SIG-M5 treated with dmso at 0.1 percent for 504 hours (cell line): ENCODE results near the gene GNPTAB.
"Not testable (repeated sequence)": the region's sequence is repeated elsewhere in the genome, so short reads cannot be mapped to it uniquely, and the experiment has no call there.

Source experiments
- DNase-seq: peaks from one replicate; lab custom pipeline; 2025; ENCODE audit not compliant: unreplicated experiment; lab: John Stamatoyannopoulos, UW

The GNPTAB gene

DNA sequence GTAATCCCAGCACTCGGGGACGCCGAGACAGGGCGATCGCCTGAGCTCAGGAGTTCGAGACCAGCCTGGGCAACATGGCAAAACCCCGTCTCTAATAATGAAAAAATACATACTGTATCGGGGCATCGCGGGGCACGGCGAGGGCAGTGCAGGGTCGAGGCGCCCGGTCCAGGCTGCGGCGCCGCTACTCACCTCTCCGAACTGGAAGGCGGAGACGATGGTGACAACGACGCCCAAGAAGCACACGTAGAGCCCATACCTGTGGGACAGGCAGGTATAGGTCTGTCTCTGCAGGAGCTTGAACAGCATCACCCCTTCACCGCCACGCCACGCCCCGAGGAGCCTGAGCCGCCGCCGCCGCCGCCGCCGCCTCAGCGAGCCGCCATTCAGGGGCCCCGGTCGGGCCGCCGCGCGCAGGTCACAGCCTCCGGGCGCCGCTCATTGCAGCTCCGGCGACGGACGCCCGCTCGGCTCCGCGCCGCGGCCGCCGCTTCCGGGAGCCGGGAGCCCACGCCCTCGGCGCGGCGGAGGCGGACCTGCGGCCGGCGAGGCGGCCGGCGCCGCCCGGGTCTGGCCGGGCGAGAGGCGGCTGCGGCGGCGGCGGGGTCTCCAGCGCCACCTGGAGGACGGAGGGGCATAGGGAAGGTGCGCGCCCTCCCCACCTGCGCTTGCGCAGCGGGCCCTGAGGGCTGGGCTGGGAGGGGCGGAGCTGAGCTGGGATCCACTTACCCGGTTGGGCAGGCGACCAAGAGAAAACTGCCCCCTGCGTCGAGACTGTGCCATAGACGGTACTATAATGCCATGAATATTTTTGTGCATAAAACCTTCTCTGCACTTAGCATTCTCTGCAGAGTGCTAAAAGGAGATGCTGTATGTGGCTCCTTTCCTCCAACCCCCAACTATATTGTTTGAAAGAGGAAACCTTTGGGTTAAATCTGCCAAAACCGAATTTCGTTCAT is at the start of gene GNPTAB:
GNPTAB (minus strand) TSS at position 593 of the 959 bp plus-strand sequence; CDS start at position 309, 284 bp downstream.
- peak; percentile 95 for DNase-seq

DNA sequence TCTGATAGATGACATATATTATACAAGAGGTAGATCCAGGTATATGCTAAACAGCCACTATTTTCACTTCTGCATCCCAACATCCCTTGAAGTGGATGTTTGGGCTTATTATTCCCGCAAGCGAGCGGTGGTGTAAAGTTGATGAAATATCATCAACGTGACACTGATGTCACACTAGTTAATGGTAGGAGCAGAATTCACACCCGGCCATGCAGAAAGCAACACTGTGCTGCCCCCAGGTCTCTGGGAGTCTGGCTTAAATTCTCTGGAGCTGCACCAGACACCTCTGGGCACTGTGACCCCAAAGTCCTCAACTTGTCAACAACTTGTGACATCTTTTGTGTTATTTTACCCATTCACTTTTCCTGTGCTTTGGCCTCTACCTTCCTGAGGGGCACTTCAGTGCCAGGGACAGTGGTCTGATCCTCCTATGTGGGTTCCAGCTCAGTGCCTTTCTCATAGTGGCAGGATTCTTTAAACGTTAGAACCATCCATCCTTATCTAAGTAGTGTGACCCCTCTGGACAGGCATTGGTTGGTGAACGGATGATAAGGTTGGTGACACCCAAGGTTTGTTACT is 47.6 kb upstream of the GNPTAB start:
- DNase-seq = no peak

- DNase-seq = no peak
These were observed 47.1 kb upstream of the GNPTAB start for GRCh38 chr12:101877806-101878242.

- peak; percentile 91 for DNase-seq
These were observed 46.4 kb upstream of the GNPTAB start, which contains the start of gene DRAM1 for GRCh38 chr12:101876861-101877805. Gene DRAM1, plus strand, starts transcription at chr12:101877580. Its CDS starts 210 bp downstream, at chr12:101877790.

- DNase-seq = no peak
These were observed 45.6 kb upstream of the GNPTAB start for GRCh38 chr12:101876322-101876860.

DNA sequence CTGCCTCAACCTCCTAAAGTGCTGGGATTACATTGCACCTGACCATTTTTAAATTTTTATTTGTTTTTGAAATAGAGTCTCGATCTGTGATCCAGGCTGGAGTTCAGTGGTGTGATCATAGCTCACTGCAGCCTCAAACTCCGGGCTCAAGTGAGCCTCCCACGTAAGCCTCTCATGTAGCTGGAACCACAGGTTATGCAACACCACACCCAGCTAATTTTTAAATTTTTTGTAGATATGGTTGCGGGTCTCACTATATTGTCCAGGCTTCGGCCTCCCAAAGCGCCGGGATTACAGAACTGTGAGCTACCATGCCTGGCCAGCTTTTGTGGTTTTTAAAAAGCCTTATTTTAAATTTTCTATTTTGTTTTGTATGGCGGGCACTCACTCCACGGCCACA is 44.4 kb upstream of the GNPTAB start:
- no peak for DNase-seq

DNA sequence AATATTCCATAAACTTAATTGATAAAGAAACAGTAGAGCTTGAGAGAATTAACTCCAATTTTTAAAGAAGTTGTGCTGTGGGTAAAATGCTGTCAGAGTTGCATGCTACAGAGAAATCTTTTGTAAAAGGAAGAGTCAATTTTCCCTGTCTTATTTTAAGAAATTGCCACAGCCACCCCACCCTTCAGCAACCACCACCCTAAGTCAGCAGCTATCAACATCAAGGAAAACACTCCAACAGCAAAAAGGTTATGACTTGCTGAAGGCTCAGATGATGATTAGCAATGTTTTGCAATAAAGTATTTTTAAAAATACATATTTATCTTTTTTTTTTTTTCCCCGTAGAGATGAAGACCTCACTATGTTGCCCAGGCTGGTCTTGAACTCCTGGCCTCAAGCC is 40.2 kb upstream of the GNPTAB start:
- no peak for DNase-seq

DNA sequence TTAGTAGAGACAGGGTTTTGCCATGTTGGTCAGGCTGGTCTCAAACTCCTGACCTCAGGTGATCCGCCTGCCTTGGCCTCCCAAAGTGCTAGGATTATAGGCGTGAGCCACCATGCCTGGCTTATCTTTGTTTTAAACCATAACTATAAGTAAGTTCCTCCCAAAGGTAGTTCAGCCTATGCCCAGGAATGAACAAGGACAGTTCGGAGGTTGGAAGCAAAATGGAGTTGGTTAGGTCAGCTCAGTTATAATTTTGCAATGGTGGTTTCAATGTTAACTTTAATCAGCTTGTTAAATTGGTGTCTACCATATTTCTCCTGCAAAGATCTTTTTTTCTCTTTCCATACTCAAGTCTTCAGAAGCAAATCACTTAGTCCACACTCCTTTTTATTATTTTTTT is 36.9 kb upstream of the GNPTAB start:
- not testable (repeated sequence) for DNase-seq

GRCh38 chr12:101866615-101867373 is 36.0 kb upstream of the GNPTAB start:
- no peak for DNase-seq

DNA sequence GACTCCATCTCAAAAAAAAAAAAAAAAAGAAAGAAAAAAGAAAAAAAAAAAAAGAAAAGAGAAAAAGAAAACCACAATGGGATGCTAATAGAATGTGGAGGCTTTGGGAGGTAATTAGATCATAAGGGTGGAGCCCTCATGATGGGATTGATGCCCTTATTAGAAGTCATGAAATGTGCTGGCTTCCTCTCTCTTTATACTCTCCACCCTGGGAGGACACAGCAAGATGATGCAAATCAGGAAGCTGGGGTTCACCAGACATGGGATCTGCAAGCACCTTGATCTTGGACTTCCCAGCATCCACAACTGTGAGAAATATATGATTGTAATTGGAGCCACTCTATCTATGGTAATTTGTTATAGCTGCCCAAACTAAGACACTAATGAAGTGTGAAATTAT is 33.2 kb upstream of the GNPTAB start:
- DNase-seq = no peak

DNA sequence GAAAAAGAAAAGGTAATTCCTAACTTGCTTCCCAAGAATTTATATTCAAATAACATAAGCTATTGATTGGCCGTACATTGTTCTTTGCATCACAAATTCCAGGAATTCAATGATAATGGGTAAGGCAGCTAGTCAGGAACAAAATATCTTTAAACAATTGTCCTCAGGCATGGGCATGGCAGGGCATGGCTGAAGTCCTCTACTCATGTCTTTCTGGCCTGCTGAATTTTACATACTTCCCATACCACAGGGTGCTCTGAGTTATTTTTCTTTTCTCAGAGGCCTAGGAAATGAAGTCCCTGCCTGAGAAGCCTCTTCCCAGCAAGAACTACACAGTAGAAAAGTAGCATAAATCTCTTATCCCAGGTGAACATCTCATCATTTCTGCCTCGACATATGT is 31.5 kb upstream of the GNPTAB start:
- no peak for DNase-seq

GRCh38 chr12:101861688-101862087 is 30.9 kb upstream of the GNPTAB start:
- not testable (repeated sequence) for DNase-seq

DNA sequence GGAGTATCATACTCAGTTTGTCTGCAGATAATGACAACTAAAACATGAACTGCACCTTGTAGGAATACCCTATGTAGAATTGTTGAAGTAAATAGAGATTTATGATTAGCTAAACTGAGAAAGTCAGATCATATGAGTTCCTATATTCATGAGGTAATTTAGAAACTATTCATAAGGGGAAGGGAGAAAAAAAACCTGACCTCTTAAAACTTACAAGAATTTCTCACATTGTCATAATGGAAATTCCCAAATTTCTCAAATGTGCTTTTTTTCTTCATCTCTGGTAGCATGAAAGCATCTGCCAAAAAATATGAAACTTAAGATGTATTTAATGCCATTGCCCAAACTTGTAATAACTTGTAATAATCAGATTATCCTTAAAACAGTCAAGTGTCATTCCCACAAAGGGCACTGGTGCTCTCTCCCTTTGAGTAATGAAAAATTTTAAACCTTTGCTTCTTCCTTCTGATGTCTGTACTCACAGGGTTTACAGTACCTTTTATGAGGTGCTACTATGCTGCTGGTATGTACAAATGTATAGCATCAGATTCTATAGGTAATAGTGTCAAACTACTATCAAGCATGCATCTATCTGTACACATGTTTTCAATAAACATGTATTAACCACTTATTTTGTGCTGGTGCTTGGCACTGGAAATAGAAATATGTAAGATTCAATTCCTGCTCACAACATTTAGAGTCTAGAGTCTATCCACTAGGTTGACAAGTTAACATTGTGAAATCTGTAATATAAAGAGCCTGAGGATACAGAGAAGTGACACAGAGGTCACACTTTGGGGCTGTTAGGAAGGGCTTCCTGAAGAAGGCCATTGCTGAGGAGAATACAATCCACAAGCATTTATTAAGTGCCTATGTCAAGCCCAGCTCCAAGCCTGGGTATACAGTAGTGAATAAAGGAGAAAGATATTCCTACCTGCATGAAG is 29.2 kb upstream of the GNPTAB start:
- DNase-seq = no peak

- DNase-seq = no peak
These were observed 27.6 kb upstream of the GNPTAB start for GRCh38 chr12:101858361-101858760.

- DNase-seq = peak; percentile 97
These were observed 26.3 kb upstream of the GNPTAB start for GRCh38 chr12:101857043-101857558.

- DNase-seq = not testable (repeated sequence)
These were observed 25.9 kb upstream of the GNPTAB start for GRCh38 chr12:101856614-101857013.

DNA sequence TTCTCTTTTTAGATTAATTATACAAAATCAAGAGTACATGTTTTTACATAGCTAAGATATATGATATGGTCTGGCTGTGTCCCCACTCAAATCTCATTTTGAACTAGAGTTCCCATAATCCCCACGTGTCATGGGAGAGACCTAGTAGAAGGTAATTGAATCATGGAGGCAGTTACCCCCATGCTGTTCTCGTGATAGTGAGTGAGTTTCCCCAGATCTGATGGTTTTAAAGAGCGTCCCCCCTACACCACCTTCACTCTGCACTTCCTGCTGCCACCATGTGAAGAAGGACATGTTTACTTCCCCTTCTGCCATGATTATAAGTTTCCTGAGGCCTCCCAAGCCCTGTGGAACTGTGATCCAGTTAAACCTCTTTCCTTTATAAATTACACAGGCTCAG is 25.2 kb upstream of the GNPTAB start:
- no peak for DNase-seq

DNA sequence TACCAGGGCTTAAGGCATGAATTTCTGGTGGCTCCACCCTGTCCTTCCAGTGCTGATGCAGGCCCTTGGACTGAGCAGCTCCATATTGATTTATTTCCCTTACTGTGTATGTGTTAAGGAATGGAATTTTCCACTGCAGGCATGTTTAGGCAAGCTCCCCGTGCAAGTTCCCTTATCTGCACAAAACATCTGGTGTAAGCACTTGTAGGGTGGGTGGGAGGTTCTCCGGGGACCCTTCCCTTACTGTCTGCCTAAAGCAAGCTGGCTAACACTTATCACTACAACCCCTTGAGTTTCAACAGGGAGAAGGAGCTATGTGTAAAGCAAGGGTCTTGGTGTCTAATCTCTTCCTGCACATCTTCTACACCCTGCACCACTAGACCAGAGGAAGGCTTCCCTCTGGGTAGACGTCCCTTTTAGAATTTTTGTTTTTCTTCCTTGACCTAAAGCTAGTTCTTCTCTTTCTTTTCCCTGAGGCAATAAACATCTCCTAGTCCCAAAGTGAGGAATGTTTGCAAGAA is 24.7 kb upstream of the GNPTAB start:
- DNase-seq = peak; percentile 26
